IPS DF 4.7 (cell line): ENCODE results near the gene KRT4.

Source experiments
- DNase-seq: peaks from one replicate; pipeline ENCODE4 v3.0.0-alpha.2; 2013; ENCODE audit warnings: low spot score; ENCODE audit errors: extremely low read depth

KRT4 gene

DNA sequence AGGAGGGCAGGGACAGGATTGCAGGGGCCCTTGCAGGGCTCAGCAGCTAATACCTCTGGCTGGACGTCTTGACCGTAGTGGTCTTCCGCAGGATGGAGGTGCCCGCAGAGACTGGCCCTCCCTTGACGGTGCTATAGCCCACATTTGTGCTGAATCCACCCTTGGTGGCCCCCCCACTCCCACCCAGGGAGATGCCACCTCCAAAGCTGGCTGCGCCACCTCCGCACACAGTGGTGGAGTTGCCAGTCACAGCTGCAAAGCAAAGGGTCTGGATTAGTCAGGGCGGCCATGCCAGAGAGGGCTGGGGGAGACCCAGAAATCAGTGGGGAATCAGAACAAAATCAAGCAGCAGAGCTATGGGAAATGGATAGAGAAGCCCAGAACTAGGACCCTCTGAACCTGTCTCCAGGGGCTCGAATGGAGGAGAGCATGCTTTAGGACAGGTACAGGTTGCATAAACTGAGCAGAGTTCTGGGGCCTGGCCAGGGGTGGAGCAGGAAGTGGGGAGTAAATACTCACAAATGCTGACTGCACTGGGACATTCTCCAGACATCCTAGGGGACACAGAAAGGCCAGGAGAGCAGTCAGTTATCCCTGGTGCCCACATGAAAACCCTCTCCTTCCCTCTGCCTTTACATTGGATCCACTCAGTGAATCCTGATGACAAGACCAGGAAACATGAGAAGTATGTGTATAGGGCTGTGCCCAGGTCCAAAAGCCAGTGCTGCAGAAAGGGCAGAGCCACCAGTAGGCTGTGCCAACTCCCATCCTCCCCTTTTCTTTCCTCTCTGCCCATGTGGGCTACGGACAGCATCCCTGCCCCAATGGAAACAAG is 8.1 kb upstream of the KRT4 start:
- DNase-seq = no peak

DNA sequence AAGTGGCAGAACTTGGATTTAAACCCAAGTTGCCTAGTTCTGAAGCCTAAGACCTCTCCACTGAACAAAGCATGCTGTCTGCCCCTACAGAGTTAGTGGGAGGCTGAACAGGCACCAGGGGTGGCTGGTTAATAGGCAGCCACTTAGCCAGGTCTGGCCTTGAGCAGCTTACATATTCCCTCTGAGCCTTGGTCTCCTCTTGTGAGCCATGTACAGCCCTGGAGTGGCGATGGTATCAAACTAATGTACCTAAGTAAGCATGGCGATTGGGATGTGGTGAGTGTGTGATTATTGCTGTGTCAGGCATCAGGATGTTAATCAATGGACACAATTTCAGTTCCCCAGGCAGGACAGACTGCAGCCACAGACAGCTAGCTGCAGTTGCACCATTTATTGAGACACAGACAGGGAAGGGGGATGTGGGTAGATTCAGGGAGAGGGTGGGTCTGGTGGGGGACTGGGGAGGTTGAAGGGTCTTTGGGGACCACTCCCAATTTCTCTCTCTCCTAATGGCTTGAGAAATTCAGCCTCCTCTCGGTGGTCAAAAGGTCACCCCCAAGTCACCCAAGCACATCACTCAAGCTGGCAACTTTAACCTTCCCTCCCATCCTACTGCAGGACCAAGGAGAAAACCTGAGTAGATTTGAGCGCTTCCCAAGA is 7.3 kb upstream of the KRT4 start:
- no peak for DNase-seq

DNA sequence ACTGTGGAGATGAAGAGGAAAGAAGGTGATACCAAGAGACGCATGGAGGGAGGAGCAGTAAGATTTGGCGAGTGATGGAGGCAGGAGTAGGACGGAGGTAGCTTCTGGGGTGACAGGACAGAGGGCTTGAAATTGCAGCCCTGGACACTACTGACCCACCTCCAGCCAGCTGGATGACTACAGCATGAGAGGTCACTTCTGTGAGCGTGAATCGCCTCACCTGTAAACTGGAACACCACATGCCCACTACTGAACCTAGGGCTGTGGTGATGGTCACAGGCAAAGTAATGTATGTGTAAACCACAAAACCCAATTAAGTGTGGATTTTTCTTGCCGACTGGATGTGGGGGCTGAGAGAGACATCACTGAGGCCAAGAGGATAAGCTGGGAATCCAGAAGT is 6.6 kb upstream of the KRT4 start:
- DNase-seq = no peak

DNA sequence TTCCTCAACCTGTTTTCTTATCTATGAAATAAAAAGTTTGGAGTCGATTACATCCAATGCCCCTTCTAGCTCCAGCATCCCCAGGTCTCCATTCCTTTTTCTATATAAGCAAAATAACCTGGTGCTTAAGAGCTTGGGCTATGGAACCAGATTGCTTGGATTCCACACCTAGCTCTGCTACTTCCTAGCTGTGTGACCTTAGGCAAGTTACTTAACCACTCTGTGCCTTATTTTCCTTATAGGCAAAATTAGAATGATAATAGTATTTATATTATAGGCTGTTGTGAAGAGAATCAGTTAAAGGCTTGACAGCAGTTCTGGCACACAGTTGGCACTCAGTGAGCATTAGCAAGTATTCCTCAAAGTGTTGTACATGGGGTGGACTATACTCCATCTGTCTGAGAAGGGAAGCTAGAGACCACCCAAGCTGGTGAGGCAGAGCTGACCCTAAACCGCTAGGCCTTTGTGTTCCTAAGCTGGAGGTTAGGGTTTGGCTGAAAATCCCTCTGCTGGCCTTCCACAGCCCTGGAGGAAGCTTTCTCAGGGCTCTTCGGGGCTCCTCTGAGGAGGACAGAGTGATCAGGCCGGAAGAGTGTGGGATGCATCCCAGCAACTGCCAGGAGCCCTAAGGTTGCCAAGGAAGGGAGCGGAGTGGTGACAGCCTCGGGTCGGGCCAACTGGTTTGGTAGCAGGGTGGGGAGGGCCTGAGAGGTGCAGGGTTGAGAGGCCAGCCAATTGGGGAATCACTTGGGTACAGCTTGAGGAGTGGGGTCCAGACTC is 6.0 kb upstream of the KRT4 start:
- DNase-seq = no peak

DNA sequence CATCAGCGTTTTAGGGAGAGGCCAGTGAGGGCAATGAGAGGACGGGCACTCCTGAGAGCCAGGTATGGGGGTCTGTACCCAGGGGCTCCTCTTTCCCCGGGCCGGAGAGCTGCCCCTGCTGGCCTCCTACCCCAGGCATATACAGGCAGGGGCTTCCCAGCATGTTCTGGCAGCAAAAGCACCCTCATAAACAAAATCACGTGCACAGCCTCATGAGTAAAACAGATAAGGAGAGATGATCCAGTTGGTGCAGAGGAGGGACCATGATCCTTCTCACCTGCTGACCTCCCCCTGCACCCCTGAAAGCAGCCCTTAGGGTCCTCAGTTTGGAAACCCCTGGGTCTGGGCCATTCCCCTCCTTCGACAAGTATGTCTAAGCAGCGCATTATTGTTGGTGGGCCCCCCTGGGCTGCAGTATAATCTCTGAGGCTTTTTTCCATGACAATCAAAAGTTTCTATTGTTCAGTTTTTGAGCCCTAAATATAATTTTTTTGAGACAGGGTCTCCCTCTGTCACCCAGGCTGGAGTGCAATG is 5.0 kb upstream of the KRT4 start:
- DNase-seq = no peak

DNA sequence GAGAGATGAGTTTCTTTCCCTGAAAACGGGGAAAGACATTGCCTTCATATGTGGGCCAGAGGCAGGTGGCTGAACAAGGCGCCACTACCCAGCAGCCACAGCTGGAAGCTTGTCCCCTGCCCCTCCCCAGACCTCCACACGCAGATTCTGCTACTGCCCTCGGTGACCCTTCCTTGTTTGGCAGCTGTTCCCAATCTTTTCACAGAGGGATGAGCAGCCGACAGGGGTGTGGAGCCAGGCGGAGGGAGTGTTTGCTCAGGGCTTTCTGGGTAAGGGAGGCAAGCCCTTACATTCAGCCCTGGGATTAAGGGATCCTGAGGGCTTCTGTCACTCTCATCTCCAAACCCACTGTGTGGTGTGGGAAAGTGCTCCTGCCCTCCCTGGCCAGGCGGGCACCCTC is 4.5 kb upstream of the KRT4 start:
- no peak for DNase-seq

DNA sequence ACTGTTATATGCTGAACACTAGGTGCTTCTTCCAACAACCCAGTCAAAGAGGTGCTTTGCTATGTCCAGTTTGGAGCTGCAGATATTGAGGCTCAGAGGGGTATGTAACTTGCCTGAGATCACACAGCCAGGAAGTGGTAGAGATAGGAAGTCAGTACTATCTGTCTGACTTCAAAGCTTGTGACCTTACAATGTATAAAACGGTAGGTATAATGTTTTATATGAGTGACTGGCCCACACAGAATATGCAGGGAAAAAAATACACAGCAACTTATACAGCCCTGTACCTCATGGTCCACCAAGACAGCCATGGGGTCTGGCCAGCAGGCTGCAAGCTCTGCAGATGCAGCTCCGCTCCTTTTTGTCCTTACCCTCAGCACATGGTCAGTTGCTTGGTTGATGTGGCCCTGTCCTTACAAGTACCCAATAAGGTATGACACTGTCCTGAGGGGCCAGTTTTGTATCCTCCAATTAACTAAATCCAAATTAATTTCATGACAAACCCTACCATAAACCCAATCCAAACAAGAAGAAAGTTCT is 3.9 kb upstream of the KRT4 start:
- DNase-seq = no peak

DNA sequence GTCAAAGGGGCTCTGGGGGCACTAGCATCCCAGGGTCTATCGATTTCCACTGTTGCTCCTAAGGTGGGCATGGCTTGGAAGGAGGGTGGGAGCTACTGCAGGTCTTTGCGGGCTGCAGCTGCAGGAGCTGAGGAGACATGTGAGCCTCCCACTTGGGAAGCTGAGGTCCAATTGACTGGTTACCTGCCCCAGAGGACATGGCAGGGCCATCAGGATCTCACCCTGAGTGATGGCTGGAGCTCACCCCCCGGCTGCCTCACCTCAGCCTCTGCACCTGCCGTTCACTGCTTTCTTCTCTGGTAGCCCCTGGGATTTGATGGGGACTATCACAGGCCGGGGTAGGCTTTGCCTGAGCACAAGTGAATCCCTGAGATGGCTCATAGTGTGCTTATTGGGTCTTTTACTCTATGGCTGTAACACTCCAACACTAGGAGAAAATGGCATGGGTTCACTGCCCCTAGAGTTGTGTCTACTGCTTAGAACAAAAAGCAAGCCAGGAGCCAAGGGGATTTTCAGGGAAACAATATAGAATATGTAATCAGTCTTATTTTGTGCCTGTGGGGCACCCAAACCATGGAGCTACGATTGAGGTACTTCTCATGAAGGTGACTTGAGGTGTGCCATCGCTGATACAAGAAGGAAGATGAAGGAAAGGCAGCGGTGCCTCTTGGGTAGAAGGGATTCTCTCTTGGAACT is 3.2 kb upstream of the KRT4 start:
- no peak for DNase-seq

DNA sequence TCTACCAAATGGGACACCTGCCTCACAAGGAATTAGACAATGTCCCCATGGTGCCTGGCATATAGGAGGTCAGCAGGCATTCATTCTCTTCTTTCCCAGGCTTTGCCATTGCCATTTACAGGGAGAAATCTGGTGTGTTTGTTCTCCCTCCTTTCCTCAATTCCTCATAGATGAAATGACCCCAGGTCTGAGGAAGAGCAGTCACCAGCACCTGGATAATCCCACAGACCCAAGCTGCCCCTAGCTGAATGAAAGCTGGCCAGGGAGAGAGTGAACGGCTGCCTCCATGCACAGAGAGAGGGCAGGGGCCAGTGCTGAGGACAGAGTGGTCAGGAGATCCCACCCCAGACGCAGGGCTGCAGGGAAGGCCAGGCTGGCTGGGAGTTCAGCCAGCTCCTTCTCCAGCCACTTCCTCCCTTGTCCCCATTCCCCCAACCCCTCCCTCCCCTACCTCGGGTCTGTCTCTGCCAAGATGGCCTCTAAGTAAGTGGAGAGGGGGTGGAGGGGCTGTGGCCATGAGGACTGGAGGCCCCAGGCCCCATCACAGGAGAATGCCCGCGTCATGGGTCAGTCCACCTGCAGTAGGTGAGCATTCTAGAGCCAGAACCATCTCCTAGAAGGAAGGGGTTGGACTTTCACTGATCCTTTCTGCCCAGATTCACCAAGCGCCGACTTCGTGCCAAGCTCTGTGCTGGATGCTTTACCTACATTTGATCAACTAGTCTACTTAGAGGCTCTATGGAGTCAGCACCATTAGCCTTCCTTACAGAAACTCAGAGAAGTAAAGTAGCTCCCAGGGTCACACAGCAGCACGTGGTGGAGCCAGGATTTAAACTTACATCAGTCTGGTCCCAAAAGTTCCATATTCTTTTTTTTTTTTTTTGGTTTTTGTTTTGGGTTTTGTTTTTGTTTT is 2.0 kb upstream of the KRT4 start:
- no peak for DNase-seq

DNA sequence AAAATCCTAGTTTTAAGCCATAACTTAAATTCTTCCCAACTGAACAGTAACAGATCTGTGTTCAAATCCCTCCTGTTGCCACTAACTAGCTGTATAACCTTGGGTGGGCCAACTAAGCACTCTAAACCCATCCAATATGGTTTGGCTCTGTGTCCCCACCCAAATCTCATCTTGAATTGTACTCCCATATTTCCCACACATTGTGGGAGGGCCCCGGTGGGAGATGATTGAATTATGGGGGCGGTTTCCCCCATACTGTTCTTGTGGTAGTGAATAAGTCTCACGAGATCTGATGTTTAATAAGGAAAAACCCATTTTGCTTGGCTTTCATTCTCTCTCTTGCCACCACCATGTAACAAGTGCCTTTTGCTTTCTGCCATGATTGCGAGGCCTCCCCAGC is 1.2 kb upstream of the KRT4 start:
- DNase-seq = no peak

DNA sequence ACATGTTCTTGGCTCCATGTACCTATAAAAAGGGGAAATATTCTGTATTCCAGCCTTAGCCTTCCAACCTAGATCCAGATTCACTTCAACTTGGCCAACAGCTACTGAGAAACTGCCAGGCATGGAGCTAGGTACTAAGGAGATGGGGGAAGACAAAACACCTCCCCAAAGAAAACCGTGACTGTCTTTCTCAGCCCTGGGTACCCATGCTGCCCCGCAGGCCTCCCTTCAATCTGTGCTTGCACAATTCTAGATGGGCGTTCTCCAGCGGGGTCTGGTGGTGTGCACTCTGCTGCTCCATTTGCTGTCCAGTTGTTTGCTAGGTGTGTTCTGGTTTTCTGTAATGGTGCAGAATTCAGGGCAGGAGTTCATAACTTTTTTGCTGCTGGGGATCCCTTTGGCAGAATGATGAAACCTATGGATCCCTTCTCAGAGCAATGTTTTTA is 817 bp upstream of the KRT4 start:
- DNase-seq = no peak

DNA sequence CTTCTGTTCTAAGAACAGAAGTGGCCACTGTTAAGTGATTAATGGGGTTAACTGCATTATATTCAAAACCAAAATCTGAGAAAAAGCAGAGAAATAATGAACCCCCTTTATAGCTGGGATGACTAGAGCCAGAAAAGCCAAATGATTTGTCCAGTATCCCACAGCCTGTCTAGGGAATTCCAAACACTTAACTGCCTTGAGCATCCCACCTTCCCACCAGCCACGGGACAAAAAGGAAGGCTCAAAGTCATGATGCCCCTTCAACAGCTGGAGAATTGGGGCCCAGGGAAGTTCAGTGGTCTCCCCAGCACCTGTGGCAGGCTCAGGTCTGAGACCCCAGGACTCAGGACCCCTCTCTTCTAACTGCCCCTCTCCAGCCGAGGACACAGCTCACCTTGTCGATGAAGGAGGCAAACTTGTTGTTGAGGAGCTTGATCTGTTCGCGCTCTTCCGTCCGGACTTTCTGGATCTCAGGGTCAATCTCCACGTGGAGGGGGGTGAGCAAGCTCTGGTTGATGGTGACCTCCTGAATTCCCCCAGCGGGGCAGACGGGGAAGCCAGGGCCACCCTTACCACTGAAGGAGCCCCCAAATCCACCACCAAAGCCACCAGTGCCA is 605 bp downstream of the KRT4 start:
- DNase-seq = no peak

DNA sequence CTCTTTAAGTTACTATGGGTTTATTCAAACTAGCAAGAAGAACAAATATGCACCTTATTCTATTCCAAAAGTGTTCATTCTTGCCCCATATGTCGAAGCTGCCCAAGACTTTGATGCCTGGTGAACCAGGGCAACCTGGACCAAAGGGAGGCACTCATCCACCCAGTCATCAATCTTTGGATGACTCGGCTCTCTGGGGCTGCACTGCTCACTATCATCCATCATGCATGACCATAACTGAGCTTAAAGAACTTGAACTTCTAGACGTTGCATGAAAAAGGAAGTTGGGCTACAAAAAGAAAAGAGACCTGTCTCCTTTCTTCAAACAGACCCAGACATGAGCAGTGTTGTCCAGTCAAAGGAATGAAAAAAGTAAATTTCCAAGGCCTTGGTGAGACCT is 1.2 kb downstream of the KRT4 start:
- DNase-seq = no peak

DNA sequence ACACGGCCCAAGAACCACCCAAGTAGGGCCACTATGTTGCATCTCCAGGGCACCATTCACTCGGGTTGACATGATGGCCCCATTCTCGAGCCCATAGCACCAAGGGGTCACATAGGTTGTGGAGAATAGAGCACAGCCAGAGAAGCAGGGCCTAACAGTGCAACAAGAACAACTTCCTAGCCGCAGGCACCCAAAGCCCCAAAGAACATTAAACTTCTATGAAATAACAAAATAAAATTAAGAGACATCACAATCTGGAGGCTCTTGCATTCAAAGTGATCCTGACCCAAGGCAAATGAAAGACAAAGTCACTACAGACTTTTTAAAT is 1.9 kb downstream of the KRT4 start:
- no peak for DNase-seq

DNA sequence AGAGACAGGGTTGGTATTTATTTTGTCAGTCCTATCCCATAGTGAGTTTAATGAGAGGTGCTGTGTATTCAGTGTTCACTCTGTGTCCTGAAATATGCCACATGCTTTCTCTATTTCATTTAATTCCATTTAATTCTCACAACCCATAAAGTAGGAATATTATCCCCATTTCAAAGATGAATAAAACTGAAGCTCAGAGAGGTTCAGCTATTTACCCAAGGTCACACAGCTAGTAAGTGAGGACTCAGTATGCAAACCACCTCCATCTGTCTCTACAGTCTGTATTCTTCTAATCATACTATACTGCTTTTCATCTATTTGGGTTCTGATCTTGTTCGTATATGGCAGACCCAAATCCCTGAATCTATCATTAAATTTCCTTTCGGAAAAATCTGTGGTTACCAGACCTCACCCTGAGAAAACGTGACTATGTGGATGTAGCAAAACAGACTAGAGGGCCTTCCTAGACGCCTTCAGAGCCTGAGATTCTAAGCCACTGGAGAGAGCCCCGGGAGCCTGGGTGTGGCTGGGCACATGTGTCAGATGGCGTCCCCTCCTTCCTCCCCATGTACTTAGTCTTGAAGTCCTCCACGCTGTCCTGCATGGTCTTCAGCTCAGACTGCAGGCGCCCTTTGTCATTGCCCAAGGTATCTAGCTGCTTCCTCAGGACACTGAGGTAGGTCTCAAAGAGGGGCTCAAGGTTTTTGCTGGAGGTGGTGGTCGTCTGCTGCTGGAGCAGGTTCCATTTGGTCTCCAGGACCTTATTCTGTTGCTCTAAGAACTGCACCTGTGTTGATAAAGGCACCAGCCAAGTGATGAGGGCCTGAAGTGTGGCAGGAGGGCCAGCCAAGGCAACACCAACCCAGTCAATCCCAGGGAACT is 2.5 kb downstream of the KRT4 start:
- no peak for DNase-seq

DNA sequence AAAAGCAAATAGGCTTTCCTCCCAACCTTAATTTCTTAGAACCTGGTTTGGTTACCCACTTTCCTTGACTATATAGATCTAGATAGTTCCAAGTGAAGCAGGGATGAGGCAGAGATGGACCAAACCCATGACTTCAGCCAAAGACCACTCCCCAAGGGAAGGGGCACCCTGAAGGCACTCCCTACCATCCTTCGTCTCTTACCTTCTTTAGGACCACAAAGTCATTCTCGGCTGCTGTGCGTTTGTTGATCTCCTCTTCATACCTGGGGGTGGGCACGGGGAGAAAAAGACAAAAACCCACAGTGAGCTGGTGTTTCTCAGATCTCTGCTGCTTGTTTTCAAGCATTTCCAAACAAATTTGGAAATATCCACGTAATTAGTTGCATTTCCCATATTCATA is 3.4 kb downstream of the KRT4 start:
- DNase-seq = no peak

DNA sequence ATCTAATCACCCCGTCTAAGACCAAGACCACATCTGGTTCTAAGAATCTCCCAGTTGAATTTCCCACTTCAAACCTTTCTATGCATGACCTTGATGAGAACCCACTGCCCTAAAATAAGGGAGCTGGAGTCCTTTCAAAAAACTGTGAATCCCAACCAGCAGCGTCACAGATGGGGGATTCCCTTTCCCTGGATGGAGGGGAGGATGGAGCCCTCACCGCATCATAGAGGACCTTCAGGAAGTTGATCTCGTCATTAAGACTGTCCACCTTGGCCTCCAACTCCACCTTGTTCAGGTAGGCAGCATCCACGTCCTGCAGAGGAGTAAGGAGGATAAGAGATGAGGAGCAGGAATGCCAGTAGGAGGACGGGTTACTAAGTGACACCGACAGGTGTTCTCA is 4.8 kb downstream of the KRT4 start:
- no peak for DNase-seq

DNA sequence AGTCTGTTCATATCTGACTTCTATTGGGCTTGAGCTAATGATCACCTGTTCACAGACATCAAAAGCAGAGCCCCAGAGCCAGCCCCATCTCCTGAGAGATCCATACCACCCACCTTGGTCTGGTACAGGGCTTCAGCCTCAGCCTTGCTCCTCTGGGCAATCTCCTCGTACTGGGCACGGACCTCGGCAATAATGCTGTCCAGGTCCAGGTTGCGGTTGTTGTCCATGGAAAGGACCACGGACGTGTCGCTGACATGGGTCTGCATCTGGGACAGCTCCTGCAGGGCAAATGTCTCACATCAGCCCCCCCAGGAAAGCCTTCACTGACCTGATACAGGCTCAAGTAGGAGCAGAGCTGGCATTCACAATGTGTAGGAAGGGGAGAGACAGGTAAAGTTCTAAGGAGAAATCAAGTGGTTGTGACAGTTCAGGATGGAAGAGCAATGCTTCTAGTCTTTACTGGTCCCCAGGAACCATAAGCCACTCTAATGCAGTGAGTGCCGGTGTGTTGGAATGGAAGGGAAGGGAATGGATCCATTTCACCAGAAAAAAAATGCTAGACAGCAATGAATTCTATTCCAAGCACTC is 5.2 kb downstream of the KRT4 start:
- no peak for DNase-seq
